ENCODE results near the gene LDLR. TPM values are rescaled to one million over a fixed set of nuclear protein-coding genes. Genes with fewer than 3 reads are reported as not detected.

Gene LDLR
- total and polyA plus RNA-seq, 2 donors (not counting 3 experiments of a cell fraction or from before 2014, with no cell fraction given), result 142 to 174 TPM

GRCh38 chr19:11164879-11165406 is 75.7 kb downstream of the LDLR start:
- FAIRE-seq, result peak; percentile 47
- POLR2A ChIA-PET, result interaction anchor here (1.1 kb wide), 1 partner anchor 21 kb away, joined by 3 read pairs; no protein-coding TSS in a partner anchor
- H3K4me2 ChIP-seq (ENCODE audit: insufficient read depth, low read length), result no peak overlapping the region

More at GRCh38 chr19:11164879-11165406, 75.7 kb downstream of the LDLR start:
- Histone ChIP-seq H2AFZ (ENCODE audit: low read depth, low read length) (no peak overlapping the region), H3K27me3 (ENCODE audit: control insufficient read depth in 2 of 2, insufficient read depth in 2 of 2, low read length in 2 of 2) (no peaks in the 10 kb centered on the region), H3K9ac (replicated peaks; ENCODE audit: extremely low read depth, insufficient read depth, low read length) (no peak overlapping the region), H3K36me3 (ENCODE audit: control insufficient read depth in 2 of 2, extremely low read depth in 1 of 2, insufficient read depth in 2 of 2, low read length in 2 of 2) (peaks cover 4 to 8% of the 10 kb centered on the region in 2 experiments), H4K20me1 (replicated peaks; ENCODE audit: control insufficient read depth, extremely low read depth, insufficient read depth, low read length) (no peaks in the 10 kb centered on the region), H3K9me1 (replicated peaks; ENCODE audit: control insufficient read depth, extremely low read depth, insufficient read depth, low read length) (no peaks in the 10 kb centered on the region), H3K4me3 (replicated peaks in 1 of 3; ENCODE audit: insufficient read depth in 1 of 3, low read depth in 1 of 3, low read length in 3 of 3) (no peak overlapping the region), H3K79me2 (ENCODE audit: control insufficient read depth, insufficient read depth, low read length) (no peaks in the 10 kb centered on the region), H3K9me3 (replicated peaks; ENCODE audit: control insufficient read depth, insufficient read depth, low read length) (no peaks in the 10 kb centered on the region), H3K4me1 (ENCODE audit: control insufficient read depth, extremely low read depth, insufficient read depth, low read length) (peaks cover 31% of the 10 kb centered on the region), H3K27ac (ENCODE audit: insufficient read depth, low read depth, low read length) (peak overlapping the region; percentile 35)
- peak; percentile 51 for DNase-seq (ENCODE audit: low read depth, low spot score)
- CTCF ChIA-PET, result interaction anchor here (0.8 to 3.1 kb wide), 4 partner anchors 10 to 35 kb away, joined by 4 to 10 read pairs (median 4); no protein-coding TSS in a partner anchor
- TF ChIP-seq MAX (IDR thresholded peaks at IDR 0.05; ENCODE audit: insufficient read depth, insufficient read length) (no peak), EZH2 (IDR thresholded peaks at IDR 0.05; ENCODE audit: borderline replicate concordance, low read depth, low read length, severe bottlenecking) (no peak), POLR2A (IDR thresholded peaks at IDR 0.05; ENCODE audit: low read depth, low read length) (no peak), GATA2 (IDR thresholded peaks at IDR 0.05; ENCODE audit: insufficient read depth, insufficient read length, low read depth, low read length) (no peak), MYC (IDR thresholded peaks at IDR 0.05; ENCODE audit: low read depth, low read length) (no peak), FOS (IDR thresholded peaks at IDR 0.05; ENCODE audit: borderline replicate concordance, insufficient read depth, low read length) (no peak), POLR2AphosphoS5 (IDR thresholded peaks at IDR 0.05; ENCODE audit: insufficient read depth, low read depth, low read length) (no peak), JUN (IDR thresholded peaks at IDR 0.05; ENCODE audit: borderline replicate concordance, insufficient read depth, insufficient read length, low read depth) (no peak)
- TF ChIP-seq, protein P1, sequence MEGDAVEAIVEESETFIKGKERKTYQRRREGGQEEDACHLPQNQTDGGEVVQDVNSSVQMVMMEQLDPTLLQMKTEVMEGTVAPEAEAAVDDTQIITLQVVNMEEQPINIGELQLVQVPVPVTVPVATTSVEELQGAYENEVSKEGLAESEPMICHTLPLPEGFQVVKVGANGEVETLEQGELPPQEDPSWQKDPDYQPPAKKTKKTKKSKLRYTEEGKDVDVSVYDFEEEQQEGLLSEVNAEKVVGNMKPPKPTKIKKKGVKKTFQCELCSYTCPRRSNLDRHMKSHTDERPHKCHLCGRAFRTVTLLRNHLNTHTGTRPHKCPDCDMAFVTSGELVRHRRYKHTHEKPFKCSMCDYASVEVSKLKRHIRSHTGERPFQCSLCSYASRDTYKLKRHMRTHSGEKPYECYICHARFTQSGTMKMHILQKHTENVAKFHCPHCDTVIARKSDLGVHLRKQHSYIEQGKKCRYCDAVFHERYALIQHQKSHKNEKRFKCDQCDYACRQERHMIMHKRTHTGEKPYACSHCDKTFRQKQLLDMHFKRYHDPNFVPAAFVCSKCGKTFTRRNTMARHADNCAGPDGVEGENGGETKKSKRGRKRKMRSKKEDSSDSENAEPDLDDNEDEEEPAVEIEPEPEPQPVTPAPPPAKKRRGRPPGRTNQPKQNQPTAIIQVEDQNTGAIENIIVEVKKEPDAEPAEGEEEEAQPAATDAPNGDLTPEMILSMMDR (IDR thresholded peaks at IDR 0.05; ENCODE audit: extremely low read depth in 1 of 2, insufficient read depth in 1 of 2, low read depth in 1 of 2, low read length in 2 of 2), result no peak
- dilution Hi-C loops (cut with MboI; ENCODE audit: extremely low pct_ligation_motif_present, low sequenced_read_pairs), result no loop called here
- BruUV-seq (replicated peaks), result no TSS peak
- intact Hi-C loops (cut with micrococcal nuclease), result no loop called here

Measured in endothelial cell of umbilical vein (primary cell).